HL-60 (cell line): Measurements from ENCODE around the gene SHROOM1.

Experiments used
- TF ChIP-seq, protein P1 (sequence below): IDR thresholded peaks from one replicate; pipeline ENCODE4 v1.5.1; 2011; ENCODE audit warnings: low read length, control low read depth, inconsistent platforms; ENCODE audit not compliant: insufficient read depth
- TF ChIP-seq, protein P2 (sequence below): IDR thresholded peaks from 2 replicates; pipeline ENCODE4 v1.6.1; 2012; ENCODE audit warnings: low read depth; ENCODE audit not compliant: insufficient replicate concordance

DNA sequence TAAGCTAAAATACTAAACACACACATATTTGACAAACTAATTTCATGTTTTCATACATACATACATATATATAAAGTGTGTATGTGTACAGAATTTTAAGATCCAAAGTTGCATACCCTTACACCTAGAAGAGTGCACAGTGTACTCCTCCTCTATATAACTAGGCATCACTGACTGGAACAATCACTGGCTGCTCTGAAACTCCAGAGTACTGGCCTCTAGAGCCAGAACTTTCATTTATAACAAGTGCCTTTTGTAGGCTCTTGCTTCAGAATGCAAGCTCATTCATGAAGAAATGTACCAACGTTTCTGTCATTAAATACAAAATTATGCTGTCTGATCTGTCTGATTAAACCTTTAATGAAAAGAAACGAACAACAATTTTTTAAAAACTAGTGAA lies 47.0 kb upstream of the SHROOM1 start:
- TF ChIP-seq, protein P1, sequence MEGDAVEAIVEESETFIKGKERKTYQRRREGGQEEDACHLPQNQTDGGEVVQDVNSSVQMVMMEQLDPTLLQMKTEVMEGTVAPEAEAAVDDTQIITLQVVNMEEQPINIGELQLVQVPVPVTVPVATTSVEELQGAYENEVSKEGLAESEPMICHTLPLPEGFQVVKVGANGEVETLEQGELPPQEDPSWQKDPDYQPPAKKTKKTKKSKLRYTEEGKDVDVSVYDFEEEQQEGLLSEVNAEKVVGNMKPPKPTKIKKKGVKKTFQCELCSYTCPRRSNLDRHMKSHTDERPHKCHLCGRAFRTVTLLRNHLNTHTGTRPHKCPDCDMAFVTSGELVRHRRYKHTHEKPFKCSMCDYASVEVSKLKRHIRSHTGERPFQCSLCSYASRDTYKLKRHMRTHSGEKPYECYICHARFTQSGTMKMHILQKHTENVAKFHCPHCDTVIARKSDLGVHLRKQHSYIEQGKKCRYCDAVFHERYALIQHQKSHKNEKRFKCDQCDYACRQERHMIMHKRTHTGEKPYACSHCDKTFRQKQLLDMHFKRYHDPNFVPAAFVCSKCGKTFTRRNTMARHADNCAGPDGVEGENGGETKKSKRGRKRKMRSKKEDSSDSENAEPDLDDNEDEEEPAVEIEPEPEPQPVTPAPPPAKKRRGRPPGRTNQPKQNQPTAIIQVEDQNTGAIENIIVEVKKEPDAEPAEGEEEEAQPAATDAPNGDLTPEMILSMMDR = no peak
- TF ChIP-seq, protein P2, sequence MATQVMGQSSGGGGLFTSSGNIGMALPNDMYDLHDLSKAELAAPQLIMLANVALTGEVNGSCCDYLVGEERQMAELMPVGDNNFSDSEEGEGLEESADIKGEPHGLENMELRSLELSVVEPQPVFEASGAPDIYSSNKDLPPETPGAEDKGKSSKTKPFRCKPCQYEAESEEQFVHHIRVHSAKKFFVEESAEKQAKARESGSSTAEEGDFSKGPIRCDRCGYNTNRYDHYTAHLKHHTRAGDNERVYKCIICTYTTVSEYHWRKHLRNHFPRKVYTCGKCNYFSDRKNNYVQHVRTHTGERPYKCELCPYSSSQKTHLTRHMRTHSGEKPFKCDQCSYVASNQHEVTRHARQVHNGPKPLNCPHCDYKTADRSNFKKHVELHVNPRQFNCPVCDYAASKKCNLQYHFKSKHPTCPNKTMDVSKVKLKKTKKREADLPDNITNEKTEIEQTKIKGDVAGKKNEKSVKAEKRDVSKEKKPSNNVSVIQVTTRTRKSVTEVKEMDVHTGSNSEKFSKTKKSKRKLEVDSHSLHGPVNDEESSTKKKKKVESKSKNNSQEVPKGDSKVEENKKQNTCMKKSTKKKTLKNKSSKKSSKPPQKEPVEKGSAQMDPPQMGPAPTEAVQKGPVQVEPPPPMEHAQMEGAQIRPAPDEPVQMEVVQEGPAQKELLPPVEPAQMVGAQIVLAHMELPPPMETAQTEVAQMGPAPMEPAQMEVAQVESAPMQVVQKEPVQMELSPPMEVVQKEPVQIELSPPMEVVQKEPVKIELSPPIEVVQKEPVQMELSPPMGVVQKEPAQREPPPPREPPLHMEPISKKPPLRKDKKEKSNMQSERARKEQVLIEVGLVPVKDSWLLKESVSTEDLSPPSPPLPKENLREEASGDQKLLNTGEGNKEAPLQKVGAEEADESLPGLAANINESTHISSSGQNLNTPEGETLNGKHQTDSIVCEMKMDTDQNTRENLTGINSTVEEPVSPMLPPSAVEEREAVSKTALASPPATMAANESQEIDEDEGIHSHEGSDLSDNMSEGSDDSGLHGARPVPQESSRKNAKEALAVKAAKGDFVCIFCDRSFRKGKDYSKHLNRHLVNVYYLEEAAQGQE = no peak
